ENCODE data around the gene UBE2H.
"Not testable (repeated sequence)": the region's sequence is repeated elsewhere in the genome, so short reads cannot be mapped to it uniquely, and the experiment has no call there.

UBE2H gene

GRCh38 chr7:129804111-129804889 is 148.5 kb downstream of the UBE2H start:
- no peak for DNase-seq

- no peak for DNase-seq
Observed at GRCh38 chr7:129803546-129804081, 149.1 kb downstream of the UBE2H start.

GRCh38 chr7:129801882-129802281 is 150.9 kb downstream of the UBE2H start:
- DNase-seq, result no peak

GRCh38 chr7:129800901-129801300 is 151.9 kb downstream of the UBE2H start:
- DNase-seq, result no peak

GRCh38 chr7:129799350-129799955 is 153.3 kb downstream of the UBE2H start:
- DNase-seq, result no peak

GRCh38 chr7:129798616-129799349 is 154.0 kb downstream of the UBE2H start:
- no peak for DNase-seq

GRCh38 chr7:129797214-129797789 is 155.5 kb downstream of the UBE2H start:
- no peak for DNase-seq

- no peak for DNase-seq
Observed at GRCh38 chr7:129796186-129796775, 156.5 kb downstream of the UBE2H start.

GRCh38 chr7:129794461-129794860 is 158.3 kb downstream of the UBE2H start:
- not testable (repeated sequence) for DNase-seq

- DNase-seq, result no peak
Observed at GRCh38 chr7:129793506-129794310, 159.1 kb downstream of the UBE2H start.

GRCh38 chr7:129792721-129793120 is 160.0 kb downstream of the UBE2H start:
- DNase-seq, result no peak

- DNase-seq, result no peak
Observed at GRCh38 chr7:129790136-129790535, 162.6 kb downstream of the UBE2H start.

GRCh38 chr7:129789652-129790051 is 163.1 kb downstream of the UBE2H start:
- no peak for DNase-seq

GRCh38 chr7:129789000-129789399 is 163.8 kb downstream of the UBE2H start:
- no peak for DNase-seq

GRCh38 chr7:129786825-129787563 is 165.8 kb downstream of the UBE2H start:
- DNase-seq, result no peak

GRCh38 chr7:129785685-129786514 is 166.9 kb downstream of the UBE2H start:
- no peak for DNase-seq

GRCh38 chr7:129784783-129785684 is 167.7 kb downstream of the UBE2H start:
- no peak for DNase-seq

GRCh38 chr7:129784437-129784782 is 168.3 kb downstream of the UBE2H start:
- no peak for DNase-seq

GRCh38 chr7:129783584-129783919 is 169.2 kb downstream of the UBE2H start:
- no peak for DNase-seq
